GM19397 (cell line): ENCODE measurements around the gene DAAM2.
A peak's percentile ranks its signal among the peaks of the same experiment; 100 is the strongest.

Experiments used
- ATAC-seq: cut with Tn5 transposase; IDR thresholded peaks from one replicate; pipeline ENCODE4 v1.9.1; 2021; ENCODE audit warnings: mild to moderate bottlenecking, moderate library complexity; ENCODE audit not compliant: unreplicated experiment

Gene DAAM2

DNA sequence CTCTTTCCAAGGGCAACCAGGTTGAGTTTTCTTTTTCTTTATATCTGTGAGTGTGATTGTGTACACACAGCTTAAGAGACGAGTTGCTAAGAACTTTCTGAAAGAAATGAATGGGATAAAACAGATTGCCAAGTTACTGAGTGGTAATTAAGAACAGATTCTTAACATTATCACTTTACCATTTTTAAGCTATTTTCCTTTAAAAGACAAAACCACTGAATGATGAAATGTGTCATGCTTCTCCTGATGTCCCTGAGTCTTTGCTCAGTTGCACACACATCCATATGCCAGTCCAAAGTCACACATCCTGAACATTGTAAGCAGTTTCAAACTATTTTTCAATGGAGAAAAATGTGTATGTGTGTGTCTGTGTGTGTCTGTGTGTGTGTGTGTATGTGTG, 5.5 kb upstream of the DAAM2 start:
- no peak for ATAC-seq

- no peak for ATAC-seq
Observed at GRCh38 chr6:39787322-39787721, 4.9 kb upstream of the DAAM2 start.

GRCh38 chr6:39790772-39791171, 1.4 kb upstream of the DAAM2 start:
- no peak for ATAC-seq

DNA sequence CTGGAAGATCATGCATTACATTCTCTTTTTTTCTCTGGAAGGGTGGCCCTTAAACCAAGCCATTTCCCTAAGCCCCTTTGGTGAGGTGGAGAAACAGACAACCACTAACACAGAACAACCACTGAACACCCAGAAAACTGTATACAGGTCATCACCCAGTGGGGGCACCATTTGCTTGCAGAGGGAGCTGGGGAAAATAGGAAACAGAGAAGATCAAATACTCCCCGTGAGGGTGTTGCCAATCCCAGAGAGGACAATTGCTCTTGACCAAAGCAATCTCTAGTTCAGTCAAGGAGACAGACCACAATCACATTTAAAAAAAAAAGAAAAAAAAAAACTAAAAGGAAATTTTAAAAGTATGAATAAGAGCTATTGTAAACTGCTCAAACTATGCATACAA, 865 bp upstream of the DAAM2 start:
- no peak for ATAC-seq

GRCh38 chr6:39792540-39793450, 619 bp downstream of the DAAM2 start:
- no peak for ATAC-seq

DNA sequence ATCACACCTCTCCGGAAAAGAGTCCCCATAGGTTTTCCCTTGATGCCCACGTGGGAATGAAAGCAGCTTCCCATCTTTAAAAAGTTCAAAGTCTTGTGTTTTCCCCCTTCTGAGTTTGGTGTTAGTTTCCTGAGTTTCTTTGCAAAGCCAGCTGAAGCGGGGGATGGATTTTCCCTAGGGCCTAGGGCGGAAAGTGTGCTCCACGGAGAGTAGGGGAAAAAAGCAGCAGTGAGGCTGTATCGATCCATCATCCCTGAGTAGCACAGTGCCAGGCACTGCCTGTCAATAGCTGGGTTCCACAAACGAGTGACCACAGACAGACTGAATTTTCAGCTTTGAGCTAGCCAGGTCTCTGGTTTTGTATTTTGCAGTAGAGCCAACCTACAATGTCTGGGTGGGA, 1.3 kb downstream of the DAAM2 start:
- no peak for ATAC-seq

- no peak for ATAC-seq
Observed at GRCh38 chr6:39794231-39794630, 2.1 kb downstream of the DAAM2 start.

DNA sequence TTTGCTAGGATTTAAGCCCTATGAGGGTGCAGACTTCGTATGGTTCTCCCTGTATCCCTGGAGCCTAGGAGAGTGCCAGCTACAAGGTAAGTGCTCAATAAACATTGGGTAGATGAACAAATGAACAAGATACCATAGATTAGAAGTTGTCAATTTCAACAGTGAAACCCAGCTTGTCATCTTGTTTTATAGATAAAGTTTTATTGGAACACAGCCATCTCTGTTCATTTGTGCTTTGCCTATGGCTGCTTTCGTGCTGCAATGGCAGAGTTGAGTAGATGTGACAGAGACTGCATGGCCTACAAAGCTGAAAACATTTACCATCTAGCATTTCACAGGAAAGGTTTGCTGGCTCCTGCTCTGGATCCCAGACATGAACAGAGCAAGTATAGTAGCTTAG, 5.6 kb downstream of the DAAM2 start:
- ATAC-seq, result no peak

- ATAC-seq, result no peak
Observed at GRCh38 chr6:39800034-39801032, 8.2 kb downstream of the DAAM2 start.

DNA sequence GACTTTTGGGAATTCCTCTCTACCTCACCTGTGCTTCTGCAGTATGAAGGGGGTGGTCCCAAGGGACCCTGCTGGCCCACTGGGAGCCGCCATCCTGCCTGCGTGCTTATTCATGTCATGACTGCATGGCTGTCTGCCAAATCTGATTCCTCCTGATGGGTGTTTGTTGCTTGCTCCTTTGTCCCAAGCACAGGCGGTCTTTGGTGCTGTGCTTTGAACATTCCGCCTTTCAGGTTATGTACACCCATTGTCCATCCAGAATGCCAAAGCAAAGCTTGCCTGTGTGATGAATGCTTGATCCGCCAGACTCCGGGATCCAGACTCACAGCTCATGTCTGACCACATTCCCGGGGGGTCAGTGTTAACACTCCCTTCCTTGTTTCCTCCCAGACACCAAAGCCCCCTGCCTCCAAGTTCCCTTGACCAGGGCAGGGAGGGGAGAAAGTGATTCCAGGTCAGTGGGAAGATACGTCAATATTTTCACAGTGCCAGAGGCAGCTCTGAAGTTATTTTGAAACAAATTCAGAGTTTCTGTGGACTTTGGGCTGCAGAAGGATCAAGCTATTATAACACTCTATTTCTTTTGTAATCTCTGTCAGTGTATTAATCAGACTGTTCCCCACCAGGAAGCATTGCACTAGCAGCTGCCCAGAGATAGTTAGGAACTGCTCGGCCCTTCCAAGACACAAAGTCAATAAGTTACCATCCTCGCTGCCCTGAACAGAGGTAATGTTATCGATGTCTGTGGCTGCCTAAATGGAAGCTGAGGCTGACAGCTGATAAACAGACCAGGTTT, 9.5 kb downstream of the DAAM2 start:
- ATAC-seq, result no peak

- ATAC-seq, result no peak
Observed at GRCh38 chr6:39803872-39804271, 11.7 kb downstream of the DAAM2 start.

- ATAC-seq, result no peak
Observed at GRCh38 chr6:39804466-39805065, 12.4 kb downstream of the DAAM2 start.

- ATAC-seq, result no peak
Observed at GRCh38 chr6:39806278-39806677, 14.1 kb downstream of the DAAM2 start.

DNA sequence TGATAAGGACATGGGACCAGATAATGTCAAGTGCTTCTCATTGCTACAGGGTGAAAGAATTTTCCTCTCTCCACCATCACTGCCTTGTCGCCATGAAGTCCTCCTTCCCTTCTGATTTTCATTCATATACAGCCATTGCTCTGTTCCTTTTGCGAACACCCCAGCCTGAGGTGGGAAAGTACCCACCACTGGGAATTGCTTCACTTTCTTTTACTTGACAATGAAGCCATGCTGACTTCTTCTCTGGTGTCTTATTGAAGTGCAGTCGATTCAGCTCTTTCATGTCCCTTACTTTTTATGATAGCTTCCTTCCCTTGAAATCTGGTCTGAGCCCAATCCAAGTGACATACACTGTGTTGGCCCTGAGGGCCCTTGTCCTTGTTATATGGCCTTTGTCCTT, 16.2 kb downstream of the DAAM2 start:
- no peak for ATAC-seq

DNA sequence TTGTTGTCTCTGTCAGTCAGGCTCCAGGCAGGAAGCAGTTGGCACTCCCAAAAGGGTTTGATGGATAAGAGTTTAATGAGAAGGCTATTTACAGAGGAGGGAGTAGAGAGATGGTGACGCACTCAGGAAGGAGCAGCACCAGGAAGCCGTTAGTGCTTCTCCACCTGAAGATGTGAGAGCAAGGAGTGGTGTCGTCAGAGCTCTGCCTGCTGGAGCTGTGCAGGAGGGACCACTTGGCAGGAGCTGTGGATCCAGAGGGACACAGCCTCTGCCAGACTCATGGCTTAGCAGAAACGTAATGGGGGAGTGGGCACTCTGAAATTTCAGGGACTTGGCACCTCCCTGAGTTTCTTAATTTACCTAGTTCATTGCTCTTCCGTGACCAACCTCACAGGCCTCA, 16.8 kb downstream of the DAAM2 start:
- ATAC-seq, result no peak

GRCh38 chr6:39811835-39812345, 19.7 kb downstream of the DAAM2 start:
- no peak for ATAC-seq

GRCh38 chr6:39812496-39812852, 20.3 kb downstream of the DAAM2 start:
- ATAC-seq, result no peak

- peak; percentile 83 for ATAC-seq
Observed at GRCh38 chr6:39812853-39813533, 20.8 kb downstream of the DAAM2 start.

- no peak for ATAC-seq
Observed at GRCh38 chr6:39814236-39814635, 22.1 kb downstream of the DAAM2 start.

- no peak for ATAC-seq
Observed at GRCh38 chr6:39815356-39815755, 23.2 kb downstream of the DAAM2 start.
